SK-N-SH (cell line): ENCODE results near the gene PEX13. TPM values are rescaled to one million over a fixed set of nuclear protein-coding genes. Genes with fewer than 3 reads are reported as not detected.

ENCODE experiments used
- CTCF ChIA-PET: fragments of 300-600, 350-600 bp; formaldehyde crosslinking; extraction: SDS; loops from one replicate; lab custom pipeline; 2021; lab: Yijun Ruan, JAX
- POLR2A ChIA-PET: fragments of 350-600 bp; sonication (Branson Sonifier 250); formaldehyde crosslinking; extraction: SDS; loops from one replicate; lab custom pipeline; 2020; ENCODE audit warnings: antibody characterized with exemption, inconsistent platforms; lab: Yijun Ruan, JAX
- DNase-seq: peaks from one replicate; pipeline ENCODE4 v3.0.0; 2012
- H2AFZ ChIP-seq: fragments of 200-600 bp; sonication (generic); 2 replicates; pipeline ENCODE4 v1.8.1; 2016; ENCODE audit warnings: antibody characterized with exemption, mild to moderate bottlenecking, low read depth
- H3F3A ChIP-seq: fragments of 200-600 bp; sonication (generic); replicated peaks from 2 replicates; pipeline ENCODE3; 2016; ENCODE audit warnings: antibody characterized with exemption, mild to moderate bottlenecking; ENCODE audit not compliant: insufficient read depth
- H3K27ac ChIP-seq, 2 experiments: fragments of 200-500 bp in 1 of 2; fragments of 200-600 bp in 1 of 2; sonication (Bioruptor generic) in 1 of 2; sonication (generic), shearing (Covaris generic) in 1 of 2; 2 replicates each; pipeline versions ENCODE4 v1.5.1 to v1.6.1; 2014 to 2016; ENCODE audit warnings: low read depth in 2 of 2, inconsistent platforms in 1 of 2, low read length in 1 of 2, mild to moderate bottlenecking in 1 of 2, mixed read lengths in 1 of 2
- H3K27me3 ChIP-seq: fragments of 200-600 bp; sonication (generic), shearing (Covaris generic); 2 replicates; pipeline ENCODE4 v1.6.1; 2016; ENCODE audit warnings: mixed run types; ENCODE audit not compliant: insufficient read depth
- H3K36me3 ChIP-seq, 2 experiments: fragments of 200-500 bp in 1 of 2; fragments of 200-600 bp in 1 of 2; sonication (Bioruptor generic) in 1 of 2; sonication (generic) in 1 of 2; replicated peaks in 1 of 2; 2 replicates each; pipeline versions ENCODE3 to v1.5.1; 2014 to 2016; ENCODE audit warnings: low read length in 1 of 2, mild to moderate bottlenecking in 1 of 2; ENCODE audit not compliant: insufficient read depth in 2 of 2, control insufficient read depth in 1 of 2
- H3K4me1 ChIP-seq, 2 experiments: fragments of 200-500 bp in 1 of 2; fragments of 200-600 bp in 1 of 2; sonication (Bioruptor generic) in 1 of 2; sonication (generic), shearing (Covaris generic) in 1 of 2; 2 replicates each; pipeline versions ENCODE4 v1.5.1 to v1.6.1; 2014 to 2016; ENCODE audit warnings: low read depth in 1 of 2, low read length in 1 of 2, mixed run types in 1 of 2; ENCODE audit not compliant: insufficient read depth in 2 of 2, control insufficient read depth in 1 of 2
- H3K4me2 ChIP-seq: fragments of 200-600 bp; sonication (generic), shearing (Covaris generic); 2 replicates; pipeline ENCODE4 v1.6.1; 2017; ENCODE audit warnings: mixed run types
- H3K4me3 ChIP-seq, 2 experiments: fragments of 200-500 bp in 1 of 2; fragments of 200-600 bp in 1 of 2; sonication (Bioruptor generic) in 1 of 2; sonication (generic), shearing (Covaris generic) in 1 of 2; 2 replicates each; pipeline versions ENCODE4 v1.5.1 to v1.8.1; 2014 to 2016; ENCODE audit warnings: low read depth in 2 of 2, inconsistent platforms in 1 of 2, low read length in 1 of 2, mild to moderate bottlenecking in 1 of 2, mixed read lengths in 1 of 2, moderate library complexity in 1 of 2
- H3K79me2 ChIP-seq: fragments of 200-600 bp; sonication (generic); 2 replicates; pipeline ENCODE4 v1.8.1; 2017; ENCODE audit warnings: mild to moderate bottlenecking; ENCODE audit not compliant: insufficient read depth
- H3K9ac ChIP-seq: fragments of 200-600 bp; sonication (generic); 2 replicates; pipeline ENCODE4 v1.6.1; 2017; ENCODE audit warnings: mixed run types
- H3K9me2 ChIP-seq: fragments of 200-600 bp; sonication (generic); 2 replicates; pipeline ENCODE4 v1.6.1; 2017; ENCODE audit warnings: mixed run types
- H3K9me3 ChIP-seq: fragments of 200-600 bp; sonication (generic); 2 replicates; pipeline ENCODE4 v1.6.1; 2017; ENCODE audit warnings: mixed run types, mild to moderate bottlenecking, moderate library complexity
- H4K20me1 ChIP-seq: fragments of 200-600 bp; sonication (generic); 2 replicates; pipeline ENCODE4 v1.6.1; 2017; ENCODE audit warnings: mild to moderate bottlenecking, mixed run types; ENCODE audit not compliant: insufficient read depth
- ELF1 ChIP-seq: IDR thresholded peaks from 2 replicates; pipeline ENCODE4 v1.4.0; 2012
- EP300 ChIP-seq, 2 experiments: IDR thresholded peaks; 2 replicates each; pipeline versions ENCODE4 v1.4.0 to v1.6.1; 2012; ENCODE audit warnings: borderline replicate concordance in 1 of 2, low read depth in 1 of 2, low read length in 1 of 2
- FOSL2 ChIP-seq: IDR thresholded peaks from 2 replicates; pipeline ENCODE4 v1.4.0; 2012; ENCODE audit warnings: low read depth, mild to moderate bottlenecking, moderate library complexity, borderline replicate concordance
- FOXJ3 ChIP-seq: sonication (generic); formaldehyde crosslinking; IDR thresholded peaks from 2 replicates; pipeline ENCODE4 v1.5.1; 2020; ENCODE audit warnings: mild to moderate bottlenecking, missing genetic modification reagents
- GABPA ChIP-seq: IDR thresholded peaks from 2 replicates; pipeline ENCODE4 v1.4.0; 2012; ENCODE audit warnings: low read depth, mild to moderate bottlenecking
- GATA2 ChIP-seq: sonication (generic); formaldehyde crosslinking; IDR thresholded peaks from 2 replicates; pipeline ENCODE4 v1.5.0; 2020; ENCODE audit warnings: mild to moderate bottlenecking, missing genetic modification reagents
- MEF2A ChIP-seq: IDR thresholded peaks from 2 replicates; pipeline ENCODE4 v1.4.0; 2012; ENCODE audit warnings: low read depth, borderline replicate concordance
- MXI1 ChIP-seq: IDR thresholded peaks from 2 replicates; pipeline ENCODE4 v1.6.1; 2012; ENCODE audit warnings: mild to moderate bottlenecking, low read depth, low read length, improper control_type of control experiment
- NRF1 ChIP-seq: IDR thresholded peaks from 2 replicates; pipeline ENCODE4 v1.6.1; 2012; ENCODE audit warnings: low read depth, mild to moderate bottlenecking, low read length
- POLR2AphosphoS5 ChIP-seq: IDR thresholded peaks from 2 replicates; pipeline ENCODE4 v1.6.1; 2012; ENCODE audit warnings: low read depth, low read length
- RAD21 ChIP-seq: IDR thresholded peaks from 2 replicates; pipeline ENCODE4 v1.6.1; 2012; ENCODE audit warnings: mild to moderate bottlenecking, low read length
- RCOR1 ChIP-seq: fragments of 150-350 bp; IDR thresholded peaks from 2 replicates; pipeline ENCODE4 v1.6.1; 2017; ENCODE audit warnings: antibody characterized with exemption, low read length
- RFX5 ChIP-seq: IDR thresholded peaks from 2 replicates; pipeline ENCODE4 v1.6.1; 2012; ENCODE audit warnings: mild to moderate bottlenecking, improper control_type of control experiment, low read length
- RXRA ChIP-seq: IDR thresholded peaks from 2 replicates; pipeline ENCODE4 v1.4.0; 2012; ENCODE audit warnings: low read depth, mild to moderate bottlenecking, borderline replicate concordance
- SIN3A ChIP-seq: IDR thresholded peaks from 2 replicates; pipeline ENCODE4 v1.6.1; 2012; ENCODE audit warnings: low read depth, mild to moderate bottlenecking, low read length, moderate library complexity, borderline replicate concordance
- SMC3 ChIP-seq: IDR thresholded peaks from 2 replicates; pipeline ENCODE4 v1.6.1; 2012; ENCODE audit warnings: low read depth, low read length, improper control_type of control experiment
- TAF1 ChIP-seq: IDR thresholded peaks from 2 replicates; pipeline ENCODE4 v1.6.1; 2012; ENCODE audit warnings: low read depth, mild to moderate bottlenecking, low read length, moderate library complexity, borderline replicate concordance
- TCF12 ChIP-seq: IDR thresholded peaks from 2 replicates; pipeline ENCODE4 v1.4.0; 2012
- YY1 ChIP-seq: IDR thresholded peaks from 2 replicates; pipeline ENCODE4 v1.4.0; 2012; ENCODE audit warnings: low read depth, mild to moderate bottlenecking
- WGBS: methylation state at CpG from one replicate; pipeline ENCODE4 v1.1.6; 2017; ENCODE audit warnings: low lambda C conversion rate; 5-methylcytosine and 5-hydroxymethylcytosine counted together
- polyA plus RNA-seq, 3 experiments: library from polyadenylated mRNA; depleted of rRNA; stranded (reverse); fragments of >200 nt; gene quantifications; 2 replicates each; pipeline ENCODE4 v1.2.3, GENCODE V29; 2012
- TF ChIP-seq, protein P1 (sequence below): IDR thresholded peaks from 2 replicates; pipeline ENCODE4 v1.4.0; 2012; ENCODE audit warnings: low read depth, borderline replicate concordance
- TF ChIP-seq, protein P2 (sequence below): fragments of 150-350 bp; IDR thresholded peaks from 2 replicates; pipeline ENCODE4 v1.6.1; 2017; ENCODE audit warnings: antibody characterized with exemption, low read length, low read depth, borderline replicate concordance
- TF ChIP-seq, protein P3 (sequence below): fragments of 150-350 bp; IDR thresholded peaks from 2 replicates; pipeline ENCODE4 v1.6.1; 2016; ENCODE audit warnings: mild to moderate bottlenecking, low read depth, low read length
- TF ChIP-seq, protein P4 (sequence below): fragments of 200-600 bp; sonication (generic); IDR thresholded peaks from 2 replicates; pipeline ENCODE4 v1.6.1; 2017; ENCODE audit warnings: antibody characterized with exemption, mild to moderate bottlenecking, moderate library complexity

The PEX13 gene
- polyA plus RNA-seq, 1 of the 3 experiments (the other 2 are of a cell fraction), result 10.3 TPM

DNA sequence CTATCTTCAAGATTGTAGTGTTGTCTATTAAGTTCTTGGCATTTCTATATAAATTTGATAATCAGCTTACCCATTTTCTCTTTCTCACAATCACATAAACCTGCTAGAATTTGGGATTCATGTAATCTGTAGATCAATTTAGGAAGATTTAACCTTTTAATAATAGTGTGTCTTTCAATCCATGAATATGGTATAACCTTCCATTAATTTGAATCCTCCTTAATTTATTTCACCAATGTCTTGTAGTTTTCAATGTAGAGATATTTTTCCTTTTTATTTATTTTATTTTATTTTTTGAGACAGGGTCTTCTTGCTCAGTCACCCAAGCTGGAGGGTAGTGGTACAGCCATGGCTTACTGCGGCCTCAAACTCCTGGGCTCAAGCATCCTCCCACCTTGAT is 68.4 kb downstream of the PEX13 start:
- Histone ChIP-seq H3K4me2 (no peak overlapping the region), H3K36me3 (peaks cover 8 to 60% of the 10 kb centered on the region in 2 experiments), H3K79me2 (no peaks in the 10 kb centered on the region), H4K20me1 (no peaks in the 10 kb centered on the region), H2AFZ (no peak overlapping the region), H3K9me3 (no peaks in the 10 kb centered on the region), H3K4me1 (no peaks in the 10 kb centered on the region), H3F3A (peaks cover 9% of the 10 kb centered on the region), H3K27me3 (no peaks in the 10 kb centered on the region), H3K9ac (no peak overlapping the region), H3K4me3 (no peak overlapping the region), H3K9me2 (no peaks in the 10 kb centered on the region), H3K27ac (no peak overlapping the region)
- ChIA-PET POLR2A (no interaction called here), CTCF (interaction anchor here (1.6 kb wide), 1 partner anchor 87 kb away, joined by 4 read pairs; no protein-coding TSS in a partner anchor)
- 97% methylated on average over 1 of the region's 1 CpG for WGBS
- no peak for DNase-seq
- TF ChIP-seq GATA2 (CRISPR knock-in tag), result no peak
- no peak for TF ChIP-seq GABPA
- TF ChIP-seq YY1, result no peak
- TF ChIP-seq RCOR1, result no peak
- TF ChIP-seq RXRA, result no peak
- TF ChIP-seq MXI1, result no peak
- TF ChIP-seq, protein P1, sequence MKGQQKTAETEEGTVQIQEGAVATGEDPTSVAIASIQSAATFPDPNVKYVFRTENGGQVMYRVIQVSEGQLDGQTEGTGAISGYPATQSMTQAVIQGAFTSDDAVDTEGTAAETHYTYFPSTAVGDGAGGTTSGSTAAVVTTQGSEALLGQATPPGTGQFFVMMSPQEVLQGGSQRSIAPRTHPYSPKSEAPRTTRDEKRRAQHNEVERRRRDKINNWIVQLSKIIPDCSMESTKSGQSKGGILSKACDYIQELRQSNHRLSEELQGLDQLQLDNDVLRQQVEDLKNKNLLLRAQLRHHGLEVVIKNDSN, result no peak
- no peak for TF ChIP-seq FOSL2
- TF ChIP-seq RFX5, result no peak
- TF ChIP-seq ELF1, result no peak
- TF ChIP-seq MEF2A, result no peak
- TF ChIP-seq, protein P2, sequence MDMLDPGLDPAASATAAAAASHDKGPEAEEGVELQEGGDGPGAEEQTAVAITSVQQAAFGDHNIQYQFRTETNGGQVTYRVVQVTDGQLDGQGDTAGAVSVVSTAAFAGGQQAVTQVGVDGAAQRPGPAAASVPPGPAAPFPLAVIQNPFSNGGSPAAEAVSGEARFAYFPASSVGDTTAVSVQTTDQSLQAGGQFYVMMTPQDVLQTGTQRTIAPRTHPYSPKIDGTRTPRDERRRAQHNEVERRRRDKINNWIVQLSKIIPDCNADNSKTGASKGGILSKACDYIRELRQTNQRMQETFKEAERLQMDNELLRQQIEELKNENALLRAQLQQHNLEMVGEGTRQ, result no peak
- TF ChIP-seq, protein P3, sequence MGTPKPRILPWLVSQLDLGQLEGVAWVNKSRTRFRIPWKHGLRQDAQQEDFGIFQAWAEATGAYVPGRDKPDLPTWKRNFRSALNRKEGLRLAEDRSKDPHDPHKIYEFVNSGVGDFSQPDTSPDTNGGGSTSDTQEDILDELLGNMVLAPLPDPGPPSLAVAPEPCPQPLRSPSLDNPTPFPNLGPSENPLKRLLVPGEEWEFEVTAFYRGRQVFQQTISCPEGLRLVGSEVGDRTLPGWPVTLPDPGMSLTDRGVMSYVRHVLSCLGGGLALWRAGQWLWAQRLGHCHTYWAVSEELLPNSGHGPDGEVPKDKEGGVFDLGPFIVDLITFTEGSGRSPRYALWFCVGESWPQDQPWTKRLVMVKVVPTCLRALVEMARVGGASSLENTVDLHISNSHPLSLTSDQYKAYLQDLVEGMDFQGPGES, result no peak
- TF ChIP-seq FOXJ3 (CRISPR knock-in tag), result no peak
- TF ChIP-seq, all 33 proteins: peak for 0

DNA sequence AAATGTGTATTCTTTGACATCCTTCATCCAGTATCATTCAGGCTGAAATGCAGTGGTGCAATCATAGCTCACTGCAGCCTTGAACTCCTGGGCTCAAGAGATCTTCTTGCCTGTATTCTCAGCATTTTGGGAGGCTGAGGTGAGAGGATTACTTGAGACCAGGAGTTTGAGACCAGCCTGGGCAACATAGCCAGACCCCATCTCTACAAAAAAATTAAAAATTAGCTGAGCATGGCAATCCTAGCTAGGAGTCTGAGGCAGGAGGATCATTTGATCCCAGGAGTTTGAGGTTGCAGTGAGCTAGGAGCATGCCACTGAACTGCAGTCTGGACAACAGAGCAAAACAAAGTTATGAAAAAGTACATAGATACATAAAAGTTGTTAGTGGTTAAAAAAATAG is 72.3 kb downstream of the PEX13 start:
- Histone ChIP-seq H3K9me2 (no peaks in the 10 kb centered on the region), H3K9ac (no peak overlapping the region), H3F3A (peaks cover 14% of the 10 kb centered on the region), H3K4me3 (no peak overlapping the region), H2AFZ (no peak overlapping the region), H4K20me1 (no peaks in the 10 kb centered on the region), H3K27me3 (no peaks in the 10 kb centered on the region), H3K9me3 (no peaks in the 10 kb centered on the region), H3K4me1 (no peaks in the 10 kb centered on the region), H3K27ac (no peak overlapping the region), H3K4me2 (no peak overlapping the region), H3K36me3 (peaks cover 8 to 48% of the 10 kb centered on the region in 2 experiments), H3K79me2 (no peaks in the 10 kb centered on the region)
- POLR2A ChIA-PET, result interaction anchor here (0.7 kb wide), 1 partner anchor 28 kb away, joined by 6 read pairs; no protein-coding TSS in a partner anchor
- no peak for DNase-seq
- CTCF ChIA-PET, result no interaction called here
- TF ChIP-seq RXRA (no peak), EP300 (IDR thresholded peaks at IDR 0.05; ENCODE audit: borderline replicate concordance in 1 of 2, low read depth in 1 of 2, low read length in 1 of 2) (no peak), NRF1 (no peak), SMC3 (no peak), RAD21 (no peak), POLR2AphosphoS5 (no peak), FOXJ3 (CRISPR knock-in tag) (no peak), GATA2 (CRISPR knock-in tag) (no peak), SIN3A (no peak), RFX5 (no peak), MXI1 (no peak), TAF1 (no peak), TCF12 (no peak)
- TF ChIP-seq, protein P4, sequence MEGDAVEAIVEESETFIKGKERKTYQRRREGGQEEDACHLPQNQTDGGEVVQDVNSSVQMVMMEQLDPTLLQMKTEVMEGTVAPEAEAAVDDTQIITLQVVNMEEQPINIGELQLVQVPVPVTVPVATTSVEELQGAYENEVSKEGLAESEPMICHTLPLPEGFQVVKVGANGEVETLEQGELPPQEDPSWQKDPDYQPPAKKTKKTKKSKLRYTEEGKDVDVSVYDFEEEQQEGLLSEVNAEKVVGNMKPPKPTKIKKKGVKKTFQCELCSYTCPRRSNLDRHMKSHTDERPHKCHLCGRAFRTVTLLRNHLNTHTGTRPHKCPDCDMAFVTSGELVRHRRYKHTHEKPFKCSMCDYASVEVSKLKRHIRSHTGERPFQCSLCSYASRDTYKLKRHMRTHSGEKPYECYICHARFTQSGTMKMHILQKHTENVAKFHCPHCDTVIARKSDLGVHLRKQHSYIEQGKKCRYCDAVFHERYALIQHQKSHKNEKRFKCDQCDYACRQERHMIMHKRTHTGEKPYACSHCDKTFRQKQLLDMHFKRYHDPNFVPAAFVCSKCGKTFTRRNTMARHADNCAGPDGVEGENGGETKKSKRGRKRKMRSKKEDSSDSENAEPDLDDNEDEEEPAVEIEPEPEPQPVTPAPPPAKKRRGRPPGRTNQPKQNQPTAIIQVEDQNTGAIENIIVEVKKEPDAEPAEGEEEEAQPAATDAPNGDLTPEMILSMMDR, result no peak
- TF ChIP-seq, protein P2, result no peak
